Fibroblast of upper back skin (primary cell): Measurements from ENCODE around the gene CRTC2.
"Not testable (repeated sequence)": the region's sequence is repeated elsewhere in the genome, so short reads cannot be mapped to it uniquely, and the experiment has no call there.

ENCODE experiments used
- DNase-seq: peaks from one replicate; pipeline ENCODE4 v3.0.0-alpha.2; 2013

The CRTC2 gene

GRCh38 chr1:153958111-153958960 lies at the start of gene CRTC2:
TSS of gene CRTC2 (minus strand) at chr1:153958612. CDS start at chr1:153958497, 115 bp downstream.
- peak; percentile 98 for DNase-seq

GRCh38 chr1:154006136-154006535 lies 47.7 kb upstream of the CRTC2 start:
- DNase-seq = peak; percentile 17

GRCh38 chr1:154000420-154000819 lies 42.0 kb upstream of the CRTC2 start:
- no peak for DNase-seq

GRCh38 chr1:153996882-153997281 lies 38.5 kb upstream of the CRTC2 start:
- not testable (repeated sequence) for DNase-seq

GRCh38 chr1:153995640-153996039 lies 37.2 kb upstream of the CRTC2 start:
- no peak for DNase-seq

GRCh38 chr1:153995202-153995601 lies 36.8 kb upstream of the CRTC2 start:
- DNase-seq = no peak

GRCh38 chr1:153991806-153992205 lies 33.4 kb upstream of the CRTC2 start:
- DNase-seq = no peak

GRCh38 chr1:153991151-153991630 lies 32.8 kb upstream of the CRTC2 start:
- no peak for DNase-seq

GRCh38 chr1:153990468-153991150 lies 32.2 kb upstream of the CRTC2 start, which contains the start of gene RPS27:
TSS of gene RPS27 (plus strand) at chr1:153990762. CDS start at chr1:153990797, 35 bp downstream.
- peak; percentile 99 for DNase-seq

GRCh38 chr1:153987621-153988020 lies 29.2 kb upstream of the CRTC2 start:
- DNase-seq = no peak

- peak; percentile 85 for DNase-seq
Observed at GRCh38 chr1:153985941-153986761, 27.7 kb upstream of the CRTC2 start, which contains the start of gene RAB13. TSS of gene RAB13 (minus strand) at chr1:153986339. CDS start at chr1:153986236, 103 bp downstream.

GRCh38 chr1:153985341-153985912 lies 27.0 kb upstream of the CRTC2 start:
- peak; percentile 84 for DNase-seq

- DNase-seq = no peak
Observed at GRCh38 chr1:153984123-153984894, 25.9 kb upstream of the CRTC2 start.

- DNase-seq = not testable (repeated sequence)
Observed at GRCh38 chr1:153981735-153982134, 23.3 kb upstream of the CRTC2 start.

- not testable (repeated sequence) for DNase-seq
Observed at GRCh38 chr1:153979091-153979490, 20.7 kb upstream of the CRTC2 start.

- no peak for DNase-seq
Observed at GRCh38 chr1:153978274-153978909, 20.0 kb upstream of the CRTC2 start.

GRCh38 chr1:153977250-153978240 lies 19.1 kb upstream of the CRTC2 start, which contains the start of gene JTB:
TSS of gene JTB (minus strand) at chr1:153977674. CDS start at chr1:153977252, 422 bp downstream.
- peak; percentile 75 for DNase-seq

GRCh38 chr1:153976819-153977249 lies 18.4 kb upstream of the CRTC2 start:
- DNase-seq = no peak

- DNase-seq = no peak
Observed at GRCh38 chr1:153973525-153973924, 15.1 kb upstream of the CRTC2 start.

GRCh38 chr1:153973071-153973470 lies 14.7 kb upstream of the CRTC2 start:
- DNase-seq = no peak
